Astrocyte of the cerebellum (primary cell): ENCODE data around the gene AURKB.
"Not testable (repeated sequence)": the region's sequence is repeated elsewhere in the genome, so short reads cannot be mapped to it uniquely, and the experiment has no call there.

Source experiments
- DNase-seq: peaks from one replicate; pipeline ENCODE4 v3.0.0-alpha.2; 2011; ENCODE audit warnings: low read depth
- H3K4me3 ChIP-seq: 2 replicates; pipeline ENCODE4 v1.5.1; 2011; ENCODE audit warnings: mild to moderate bottlenecking, low read depth, low read length, moderate library complexity
- CTCF ChIP-seq: IDR thresholded peaks from 2 replicates; pipeline ENCODE4 v1.5.1; 2012; ENCODE audit warnings: low read length, low read depth, moderate library complexity, mild to moderate bottlenecking; ENCODE audit errors: missing control alignments
- in situ Hi-C: cut with HindIII; loops from 2 replicates; pipeline ENCODE4 v1.10.0; 2017; ENCODE audit warnings: low sequenced_read_pairs

AURKB gene

GRCh38 chr17:8253801-8254200 is 43.4 kb upstream of the AURKB start:
- no peak overlapping the region for H3K4me3 ChIP-seq
- no peak for DNase-seq
- TF ChIP-seq CTCF, result no peak
- in situ Hi-C loops, result no loop called here

- in situ Hi-C loops, DNase-seq, H3K4me3 ChIP-seq: not testable (repeated sequence)
Observed at GRCh38 chr17:8251411-8251810, 41.0 kb upstream of the AURKB start.

GRCh38 chr17:8249621-8250500 is 39.5 kb upstream of the AURKB start:
- peak overlapping the region; percentile 100 for H3K4me3 ChIP-seq
- in situ Hi-C loops, result loop anchor here (10.0 kb wide), 1 partner anchor 55 kb away; no protein-coding TSS in a partner anchor
- no peak for TF ChIP-seq CTCF
- no peak for DNase-seq

GRCh38 chr17:8248751-8249607 is 38.6 kb upstream of the AURKB start, which contains the start of gene PFAS:
PFAS (plus strand) TSS chr17:8249289; CDS start chr17:8253938, 4,649 bp downstream.
- in situ Hi-C loops, result loop anchor here (10.0 kb wide), 1 partner anchor 56 kb away; no protein-coding TSS in a partner anchor
- no peak for TF ChIP-seq CTCF
- peak within 1 kb of the TSS; percentile 100 for H3K4me3 ChIP-seq
- peak; percentile 73 for DNase-seq

GRCh38 chr17:8244768-8245167 is 34.4 kb upstream of the AURKB start:
- no peak overlapping the region for H3K4me3 ChIP-seq
- in situ Hi-C loops, result loop anchor here (10.0 kb wide), 1 partner anchor 60 kb away; no protein-coding TSS in a partner anchor

GRCh38 chr17:8243827-8244226 is 33.5 kb upstream of the AURKB start:
- no peak for TF ChIP-seq CTCF
- in situ Hi-C loops, result loop anchor here (10.0 kb wide), 1 partner anchor 61 kb away; no protein-coding TSS in a partner anchor
- H3K4me3 ChIP-seq, result no peak overlapping the region
- DNase-seq, result no peak

More at GRCh38 chr17:8244768-8245167, 34.4 kb upstream of the AURKB start:
- TF ChIP-seq CTCF, result no peak
- no peak for DNase-seq
